ENCODE results near the gene FAM184B. TPM values are rescaled to one million over a fixed set of nuclear protein-coding genes. Genes with fewer than 3 reads are reported as not detected.
A peak's percentile ranks its signal among the peaks of the same experiment; 100 is the strongest.

The FAM184B gene
- polyA plus RNA-seq, 3 donors, result not detected

DNA sequence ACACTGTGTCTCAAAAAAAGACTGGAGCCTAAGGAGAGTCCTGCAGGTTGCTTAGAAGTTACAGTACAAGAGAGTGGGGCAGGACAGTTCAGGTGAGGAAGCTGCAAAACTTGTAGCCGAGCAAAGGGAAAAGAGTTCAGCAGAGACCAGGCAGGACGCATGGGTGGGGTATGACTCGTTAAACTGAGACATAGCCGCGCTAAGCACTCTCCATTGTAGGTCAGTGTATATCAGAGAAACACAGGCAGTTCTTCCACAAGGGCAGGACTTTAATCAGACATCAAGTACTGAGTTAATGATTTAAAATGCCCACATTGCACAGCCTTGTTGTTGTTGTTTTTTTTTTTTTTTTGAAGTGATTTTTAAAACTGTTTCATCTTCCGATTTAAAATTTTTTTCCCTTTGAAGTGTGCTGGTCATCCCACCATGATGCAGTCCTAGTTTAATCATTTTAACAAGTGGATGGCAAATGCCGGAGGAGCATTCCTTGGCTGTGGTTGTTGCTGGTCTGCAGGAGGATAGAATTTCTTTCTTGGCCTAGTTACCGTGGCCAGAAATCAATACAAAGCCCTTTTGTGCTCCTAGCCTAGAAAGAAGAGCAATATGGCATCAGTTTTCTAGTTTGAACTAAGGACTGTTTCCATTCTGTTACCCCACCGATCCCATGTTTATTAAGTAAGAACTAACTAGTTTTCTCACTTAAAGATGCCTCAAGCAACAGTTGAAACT lies 194.2 kb downstream of the FAM184B start:
- TF ChIP-seq, protein P1, sequence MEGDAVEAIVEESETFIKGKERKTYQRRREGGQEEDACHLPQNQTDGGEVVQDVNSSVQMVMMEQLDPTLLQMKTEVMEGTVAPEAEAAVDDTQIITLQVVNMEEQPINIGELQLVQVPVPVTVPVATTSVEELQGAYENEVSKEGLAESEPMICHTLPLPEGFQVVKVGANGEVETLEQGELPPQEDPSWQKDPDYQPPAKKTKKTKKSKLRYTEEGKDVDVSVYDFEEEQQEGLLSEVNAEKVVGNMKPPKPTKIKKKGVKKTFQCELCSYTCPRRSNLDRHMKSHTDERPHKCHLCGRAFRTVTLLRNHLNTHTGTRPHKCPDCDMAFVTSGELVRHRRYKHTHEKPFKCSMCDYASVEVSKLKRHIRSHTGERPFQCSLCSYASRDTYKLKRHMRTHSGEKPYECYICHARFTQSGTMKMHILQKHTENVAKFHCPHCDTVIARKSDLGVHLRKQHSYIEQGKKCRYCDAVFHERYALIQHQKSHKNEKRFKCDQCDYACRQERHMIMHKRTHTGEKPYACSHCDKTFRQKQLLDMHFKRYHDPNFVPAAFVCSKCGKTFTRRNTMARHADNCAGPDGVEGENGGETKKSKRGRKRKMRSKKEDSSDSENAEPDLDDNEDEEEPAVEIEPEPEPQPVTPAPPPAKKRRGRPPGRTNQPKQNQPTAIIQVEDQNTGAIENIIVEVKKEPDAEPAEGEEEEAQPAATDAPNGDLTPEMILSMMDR (IDR thresholded peaks at IDR 0.05), result no peak
- no peak overlapping the region for H3K9ac ChIP-seq (ENCODE audit: insufficient read depth, low read length, poor library complexity, severe bottlenecking)
- 96% methylated on average over 5 of the region's 9 CpGs for WGBS (ENCODE audit: insufficient coverage)
- intact Hi-C loops (cut with micrococcal nuclease), result no loop called here
- Mint-ChIP-seq H3K27ac (no peak overlapping the region), H3K36me3 (peaks cover 88 to 94% of the 10 kb centered on the region in 2 donors), H3K27me3 (ENCODE audit: low read depth in 3 of 3) (no peaks in the 10 kb centered on the region), H3K4me1 (no peaks in the 10 kb centered on the region), H3K4me3 (no peak overlapping the region), H3K9me3 (no peaks in the 10 kb centered on the region)
- H3K79me2 ChIP-seq (ENCODE audit: insufficient read depth, low read length), result peaks cover 3% of the 10 kb centered on the region
- H3K27me3 ChIP-seq (ENCODE audit: control insufficient read depth in 2 of 2, insufficient read depth in 2 of 2, low read length in 2 of 2), result no peaks in the 10 kb centered on the region
- no peak for DNase-seq
- no peak overlapping the region for H3K27ac ChIP-seq (ENCODE audit: low read depth in 1 of 2, low read length in 2 of 2)
- H3K9me3 ChIP-seq (replicated peaks in 1 of 2; ENCODE audit: control insufficient read depth in 1 of 2, insufficient read depth in 1 of 2, low read length in 2 of 2), result no peaks in the 10 kb centered on the region
- H3K36me3 ChIP-seq (replicated peaks in 1 of 2; ENCODE audit: control insufficient read depth in 1 of 2, insufficient read depth in 2 of 2, low read length in 2 of 2), result peaks cover 96 to 99% of the 10 kb centered on the region in 2 donors
- H3K4me2 ChIP-seq (replicated peaks; ENCODE audit: extremely low read depth, low read length, poor library complexity, severe bottlenecking), result no peak overlapping the region
- no peak overlapping the region for H3K4me3 ChIP-seq (replicated peaks in 1 of 3; ENCODE audit: low read depth in 2 of 3, low read length in 3 of 3)
- no peak overlapping the region for H2AFZ ChIP-seq (ENCODE audit: insufficient read depth, low read depth, low read length, poor library complexity, severe bottlenecking)
- no peaks in the 10 kb centered on the region for H3K4me1 ChIP-seq (ENCODE audit: control insufficient read depth in 1 of 2, insufficient read depth in 2 of 2, low read length in 2 of 2)
- H4K20me1 ChIP-seq (ENCODE audit: insufficient read depth, low read length), result peaks cover 99% of the 10 kb centered on the region

DNA sequence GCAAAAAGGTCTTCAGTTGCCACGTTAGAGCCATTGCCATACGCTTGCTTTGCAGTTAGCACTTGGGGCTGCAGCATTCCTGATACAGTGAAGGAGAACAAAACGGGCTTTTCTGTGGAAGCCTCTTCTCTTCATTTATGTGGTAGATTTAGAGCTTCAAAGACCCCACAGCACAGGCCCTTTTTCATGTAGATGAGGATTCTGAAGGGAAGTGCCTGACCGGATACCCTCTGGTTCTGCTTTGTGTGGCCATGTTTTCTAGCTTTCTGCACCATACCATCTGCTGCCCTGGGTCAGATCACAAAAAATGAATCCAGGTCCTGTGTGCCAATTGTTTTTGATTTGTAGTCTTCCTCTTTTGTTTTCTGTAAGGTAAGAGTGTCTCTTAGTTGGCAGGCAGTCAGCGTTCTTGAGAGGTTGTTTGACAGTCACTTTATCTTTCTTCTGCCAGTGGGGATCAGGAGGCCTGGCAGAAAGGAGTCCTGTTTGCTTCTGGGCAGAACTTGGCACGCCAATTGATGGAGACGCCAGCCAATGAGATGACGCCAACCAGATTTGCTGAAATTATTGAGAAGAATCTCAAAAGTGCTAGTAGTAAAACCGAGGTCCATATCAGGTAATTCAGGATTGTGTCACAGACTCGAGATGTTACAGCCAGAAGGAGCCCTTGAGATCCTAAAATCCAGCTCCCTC lies 196.8 kb downstream of the FAM184B start:
- TF ChIP-seq, protein P1 (IDR thresholded peaks at IDR 0.05), result no peak
- peaks cover 18% of the 10 kb centered on the region for H3K4me1 Mint-ChIP-seq
- no peaks in the 10 kb centered on the region for H3K27me3 Mint-ChIP-seq (ENCODE audit: low read depth in 3 of 3)
- Histone ChIP-seq H3K9me3 (replicated peaks in 1 of 2; ENCODE audit: control insufficient read depth in 1 of 2, insufficient read depth in 1 of 2, low read length in 2 of 2) (no peaks in the 10 kb centered on the region), H3K27ac (ENCODE audit: low read depth in 1 of 2, low read length in 2 of 2) (no peak overlapping the region), H3K4me2 (replicated peaks; ENCODE audit: extremely low read depth, low read length, poor library complexity, severe bottlenecking) (no peak overlapping the region), H4K20me1 (ENCODE audit: insufficient read depth, low read length) (peaks cover 89% of the 10 kb centered on the region), H3K79me2 (ENCODE audit: insufficient read depth, low read length) (peaks cover 18% of the 10 kb centered on the region), H3K27me3 (ENCODE audit: control insufficient read depth in 2 of 2, insufficient read depth in 2 of 2, low read length in 2 of 2) (no peaks in the 10 kb centered on the region), H3K4me1 (ENCODE audit: control insufficient read depth in 1 of 2, insufficient read depth in 2 of 2, low read length in 2 of 2) (peaks cover 14 to 17% of the 10 kb centered on the region in 2 donors), H3K9ac (ENCODE audit: insufficient read depth, low read length, poor library complexity, severe bottlenecking) (no peak overlapping the region), H2AFZ (ENCODE audit: insufficient read depth, low read depth, low read length, poor library complexity, severe bottlenecking) (no peak overlapping the region), H3K4me3 (replicated peaks in 1 of 3; ENCODE audit: low read depth in 2 of 3, low read length in 3 of 3) (no peak overlapping the region), H3K36me3 (replicated peaks in 1 of 2; ENCODE audit: control insufficient read depth in 1 of 2, insufficient read depth in 2 of 2, low read length in 2 of 2) (peaks cover 84 to 94% of the 10 kb centered on the region in 2 donors)
- peaks cover 90 to 93% of the 10 kb centered on the region in 2 donors for H3K36me3 Mint-ChIP-seq
- no peak for DNase-seq
- no peaks in the 10 kb centered on the region for H3K9me3 Mint-ChIP-seq
- H3K4me3 Mint-ChIP-seq, result no peak overlapping the region
- peak overlapping the region in 1 of 7 donors; percentile 42 for H3K27ac Mint-ChIP-seq
- intact Hi-C loops (cut with micrococcal nuclease), result no loop called here
- 98% methylated on average over 6 of the region's 10 CpGs for WGBS (ENCODE audit: insufficient coverage)

All from CD14-positive monocyte (primary cell).